ENCODE results near the gene TAMM41.
"Not testable (repeated sequence)": the region's sequence is repeated elsewhere in the genome, so short reads cannot be mapped to it uniquely, and the experiment has no call there.

DNA sequence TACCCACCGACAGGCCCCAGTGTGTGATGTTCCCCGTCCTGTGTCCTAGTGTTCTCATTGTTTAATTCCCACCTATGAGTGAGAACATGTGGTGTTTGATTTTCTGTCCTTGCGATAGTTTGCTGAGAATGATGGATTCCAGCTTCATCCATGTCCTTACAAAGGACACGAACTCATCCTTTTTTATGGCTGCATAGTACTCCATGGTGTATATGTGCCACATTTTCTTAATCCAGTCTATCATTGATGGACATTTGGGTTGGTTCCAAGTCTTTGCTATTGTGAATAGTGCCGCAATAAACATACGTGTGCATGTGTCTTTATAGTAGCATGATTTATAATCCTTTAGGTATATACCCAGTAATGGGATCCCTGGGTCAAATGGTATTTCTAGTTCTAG lies 15.5 kb upstream of the TAMM41 start:
- not testable (repeated sequence) for TF ChIP-seq CTCF (IDR thresholded peaks at IDR 0.05 in 2 of 3, conservative IDR thresholded peaks at IDR 0.05 in 1 of 3; ENCODE audit: control insufficient read depth in 2 of 3, extremely low read depth in 1 of 3, insufficient read depth in 1 of 3, low read depth in 3 of 3, low read length in 3 of 3); CEBPB (IDR thresholded peaks at IDR 0.05; ENCODE audit: borderline replicate concordance in 1 of 2, low read depth in 2 of 2, low read length in 2 of 2); POLR2AphosphoS5 (IDR thresholded peaks at IDR 0.05; ENCODE audit: low read length); SREBF2 (IDR thresholded peaks at IDR 0.05; ENCODE audit: low read length); POLR2A (IDR thresholded peaks at IDR 0.05; ENCODE audit: low read depth, low read length); CHD2 (IDR thresholded peaks at IDR 0.05; ENCODE audit: borderline replicate concordance, low read depth, low read length)

Measured in GM12878 (cell line).